ENCODE data around the gene TET3.

TET3 gene

DNA sequence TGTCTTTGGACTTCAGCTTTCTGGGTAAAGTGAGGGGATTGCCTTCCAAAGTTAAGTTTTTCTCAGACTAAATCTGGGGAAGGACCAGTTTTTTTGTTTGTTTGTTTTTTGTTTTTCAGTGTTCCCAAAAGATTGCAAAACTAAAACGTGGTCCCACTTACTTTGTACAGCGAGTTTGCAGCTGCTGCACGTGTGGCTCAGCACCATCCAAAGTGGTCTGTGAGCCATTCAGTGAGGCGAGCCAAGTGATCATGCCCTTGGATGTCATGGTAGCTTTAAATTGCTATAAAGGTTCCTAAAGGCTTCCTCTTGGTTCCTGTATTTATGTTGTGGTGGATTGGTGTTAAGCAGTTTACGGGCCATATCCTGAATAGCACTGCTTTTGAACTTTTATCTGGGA lies 23.0 kb downstream of the TET3 start:
- DNase-seq, result no peak

DNA sequence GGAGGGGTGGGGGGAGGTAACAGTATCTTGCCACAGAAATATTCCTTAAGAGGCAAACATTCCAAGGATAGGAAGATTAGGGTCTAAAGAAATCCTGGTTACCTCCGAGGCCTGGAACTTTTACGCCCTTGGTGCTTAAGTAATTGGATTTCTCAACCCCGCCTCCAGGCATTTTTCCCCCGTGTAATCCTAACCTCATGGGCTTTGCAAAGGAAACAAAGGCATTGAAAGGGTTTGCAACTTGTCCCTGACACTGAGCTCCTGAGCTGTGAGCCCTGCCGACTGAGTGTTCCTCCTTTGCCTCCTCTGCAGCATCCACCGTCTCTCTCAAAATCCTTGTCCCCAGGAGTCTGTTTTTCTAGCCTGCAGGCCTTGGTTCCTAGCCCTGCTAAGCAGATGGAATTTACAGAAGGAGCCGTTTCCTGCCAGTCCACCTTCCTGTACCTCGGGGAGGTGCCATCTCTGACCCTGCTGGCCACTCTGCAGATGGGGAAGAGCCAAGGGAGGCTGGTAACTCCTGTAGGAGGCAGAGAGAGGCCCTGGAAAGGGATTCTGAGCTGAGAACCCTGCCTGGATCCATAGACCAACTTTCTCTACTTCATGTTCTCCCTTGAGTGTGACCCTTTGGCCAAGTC lies 24.2 kb downstream of the TET3 start:
- DNase-seq, result no peak

DNA sequence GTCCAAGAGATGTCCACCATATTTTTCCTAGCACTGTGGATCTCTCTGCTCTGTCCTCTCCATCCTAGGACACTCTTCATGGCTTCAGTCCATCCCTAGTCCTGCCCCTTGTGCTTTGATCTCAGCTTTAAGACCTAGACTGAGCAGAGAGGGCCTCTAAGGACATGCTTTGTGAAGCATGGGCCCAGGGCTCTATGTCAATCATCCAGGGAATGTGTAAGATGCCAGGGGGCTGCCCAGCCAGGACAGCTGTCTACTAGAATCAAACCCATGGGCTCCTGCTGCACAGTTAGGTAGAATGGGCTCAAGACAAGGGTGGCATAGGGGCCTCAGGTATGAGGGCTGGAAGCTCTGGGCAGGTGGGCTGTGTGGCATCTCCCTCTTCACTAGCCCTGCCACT lies 24.9 kb downstream of the TET3 start:
- DNase-seq, result no peak

DNA sequence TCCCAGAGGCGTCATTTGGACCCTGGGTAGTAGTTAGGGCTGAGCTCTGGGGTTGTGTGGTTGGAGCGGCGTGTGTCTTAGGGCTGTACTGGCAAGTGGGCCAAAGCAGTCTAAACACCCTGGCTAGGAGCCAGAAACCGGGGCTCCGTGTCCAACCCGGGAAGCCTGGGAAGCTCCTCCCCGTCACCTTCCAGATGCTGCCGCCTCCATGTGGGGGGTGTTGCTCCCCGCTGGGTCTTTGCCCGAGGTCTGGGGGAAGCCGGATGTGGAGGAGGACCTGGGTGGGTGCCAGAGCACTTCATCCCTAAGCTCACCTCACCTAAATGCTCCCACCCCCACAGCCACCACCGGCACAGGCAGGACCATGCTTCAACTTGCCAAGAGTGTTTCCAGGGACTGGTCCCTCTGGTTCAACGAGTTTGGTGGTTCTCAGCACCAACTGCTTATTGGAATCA lies 25.4 kb downstream of the TET3 start:
- no peak for DNase-seq

DNA sequence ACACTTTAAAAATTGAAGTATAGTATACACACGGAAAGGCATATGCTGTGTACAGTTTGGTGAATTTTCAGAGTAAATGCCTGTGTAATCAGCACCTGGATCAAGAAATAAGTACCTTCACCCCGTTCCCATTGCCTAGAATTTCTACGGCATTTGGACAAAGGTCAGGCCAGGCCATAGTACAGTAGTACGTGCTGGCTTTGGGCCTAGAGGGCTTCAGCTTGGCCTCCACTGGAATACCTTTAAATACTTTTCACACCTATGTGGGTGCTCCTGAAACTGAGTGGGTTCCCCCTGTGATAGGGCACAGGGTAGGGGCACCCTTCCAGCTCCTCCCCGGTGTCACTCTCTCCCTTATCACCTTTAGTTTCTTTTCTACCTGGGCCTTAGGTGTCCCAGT lies 26.5 kb downstream of the TET3 start:
- DNase-seq, result no peak

DNA sequence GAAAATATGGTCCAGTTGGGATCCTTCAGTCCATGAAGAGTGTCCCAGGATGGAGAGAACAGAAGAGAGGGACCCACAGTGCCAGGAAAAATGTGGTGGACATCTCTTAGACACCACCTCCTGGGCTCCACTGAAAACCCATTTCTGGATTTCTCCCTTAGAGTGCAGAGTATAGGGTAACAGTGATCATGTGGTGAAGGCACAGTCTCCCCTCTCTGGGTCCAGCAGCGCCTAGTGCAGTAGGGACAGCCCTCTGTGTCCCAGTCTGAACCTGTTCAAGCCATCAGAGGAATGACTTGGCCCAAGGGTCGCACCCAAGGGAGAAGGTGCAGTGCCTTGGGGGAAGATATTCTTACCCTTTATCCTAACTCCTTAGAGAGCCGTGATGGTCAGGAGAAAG lies 30.1 kb downstream of the TET3 start:
- DNase-seq, result no peak

DNA sequence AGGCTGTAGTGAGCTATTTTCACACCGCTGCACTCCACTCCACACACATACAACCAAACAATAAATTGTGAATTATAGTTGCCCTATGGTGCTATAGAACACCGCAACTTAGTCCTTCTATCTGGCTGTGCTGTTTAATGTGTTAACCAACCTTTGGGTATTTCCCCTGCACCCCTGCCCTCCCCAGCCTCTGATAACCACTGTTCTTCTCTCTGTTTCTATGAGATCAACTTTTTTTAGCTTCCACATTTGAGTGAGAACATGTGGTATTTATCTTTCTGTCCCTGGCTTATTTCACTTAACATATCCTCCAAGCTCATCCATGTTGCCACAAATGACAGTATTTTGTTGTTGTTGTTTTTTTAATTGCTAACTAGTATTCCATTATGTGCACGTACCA lies 32.5 kb downstream of the TET3 start:
- DNase-seq, result no peak

DNA sequence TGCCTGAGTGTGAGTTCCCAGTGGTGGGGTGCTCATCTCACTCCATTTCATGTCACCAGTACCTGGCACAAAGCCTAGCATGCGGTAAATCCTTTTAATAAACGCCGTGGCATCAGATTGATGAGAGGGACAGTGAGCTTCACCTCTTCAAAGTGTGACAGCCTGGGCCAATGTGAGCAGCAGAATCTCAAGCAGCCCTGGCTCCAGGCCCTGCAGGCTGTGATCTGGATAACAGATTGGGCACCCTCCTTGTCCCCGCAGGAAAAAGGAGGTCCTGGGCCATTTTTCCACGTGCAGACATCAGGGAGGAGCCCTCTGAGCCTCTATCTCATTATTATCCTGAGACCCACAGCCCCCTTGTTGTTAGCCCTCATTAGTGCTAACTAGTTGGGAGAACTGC lies 34.8 kb downstream of the TET3 start:
- DNase-seq, result no peak

DNA sequence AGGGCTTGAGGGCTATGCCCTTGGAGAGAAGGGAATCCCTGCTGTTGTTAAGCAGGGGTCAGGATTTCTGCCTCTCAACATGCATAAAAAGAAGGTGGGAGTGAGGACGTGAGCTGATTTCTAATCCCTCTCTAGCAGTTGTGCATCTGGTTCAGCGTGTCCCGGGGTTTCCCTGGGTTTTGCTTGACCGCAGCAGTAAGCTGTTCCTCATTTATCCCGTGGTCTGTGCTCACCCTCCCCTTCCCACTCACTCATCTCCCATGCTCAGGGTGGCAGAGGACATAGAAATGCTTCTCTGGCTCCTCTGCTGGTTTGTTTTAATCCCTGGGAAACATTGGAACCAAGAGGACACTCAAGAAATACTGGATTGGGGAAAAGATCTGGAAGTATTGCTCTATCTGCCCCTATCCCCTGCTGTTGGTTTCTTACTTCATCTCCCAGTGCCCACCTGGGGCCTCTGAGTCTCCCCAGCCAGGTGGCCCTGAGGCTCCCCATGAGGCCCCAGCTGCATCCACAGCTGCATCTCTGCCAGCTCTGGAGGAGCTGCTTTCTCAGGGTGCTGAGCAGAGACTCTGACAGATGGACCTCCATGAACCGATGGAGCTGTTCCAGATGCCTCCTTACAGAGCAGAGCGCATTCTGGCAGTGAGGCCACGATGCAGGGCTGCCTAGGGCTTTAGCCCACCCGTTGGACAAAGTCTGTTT lies 36.1 kb downstream of the TET3 start:
- DNase-seq, result no peak

DNA sequence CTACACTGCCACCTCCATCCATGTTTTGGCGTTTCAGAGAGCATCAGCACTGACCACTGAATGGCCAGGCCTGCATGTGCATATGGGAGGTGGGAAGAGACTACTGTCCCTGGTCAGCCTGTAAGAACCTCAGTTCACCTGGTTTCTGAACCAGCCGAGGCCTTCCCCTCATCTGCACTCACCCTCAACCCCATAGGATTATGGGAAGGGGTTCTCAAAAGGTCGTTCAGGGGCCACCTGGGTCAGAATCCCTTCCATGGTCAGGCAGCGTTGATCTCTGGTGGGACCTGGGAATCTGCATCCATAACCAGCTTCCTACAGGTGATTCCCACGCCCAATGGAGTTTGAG lies 36.7 kb downstream of the TET3 start:
- no peak for DNase-seq

DNA sequence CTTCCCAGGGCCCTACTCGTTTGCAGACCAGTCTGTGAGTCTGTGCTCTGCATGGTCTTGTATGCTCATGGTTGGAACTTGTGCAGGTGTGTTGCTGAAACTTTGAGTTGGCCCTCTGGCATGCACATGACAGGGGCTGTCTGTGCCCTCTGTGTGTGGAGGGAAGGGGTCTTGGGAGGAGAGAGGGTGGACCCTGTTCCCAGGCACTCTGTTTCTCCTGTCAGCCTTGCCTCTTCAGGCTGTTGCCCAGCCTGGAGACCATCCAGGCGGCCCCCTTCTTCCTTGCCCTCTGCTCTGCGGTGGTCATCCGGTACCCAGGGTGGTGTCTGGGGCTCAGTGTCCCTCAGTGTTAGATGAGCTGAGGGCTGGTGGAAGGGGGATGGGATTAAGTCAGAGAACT lies 39.5 kb downstream of the TET3 start:
- no peak for DNase-seq

DNA sequence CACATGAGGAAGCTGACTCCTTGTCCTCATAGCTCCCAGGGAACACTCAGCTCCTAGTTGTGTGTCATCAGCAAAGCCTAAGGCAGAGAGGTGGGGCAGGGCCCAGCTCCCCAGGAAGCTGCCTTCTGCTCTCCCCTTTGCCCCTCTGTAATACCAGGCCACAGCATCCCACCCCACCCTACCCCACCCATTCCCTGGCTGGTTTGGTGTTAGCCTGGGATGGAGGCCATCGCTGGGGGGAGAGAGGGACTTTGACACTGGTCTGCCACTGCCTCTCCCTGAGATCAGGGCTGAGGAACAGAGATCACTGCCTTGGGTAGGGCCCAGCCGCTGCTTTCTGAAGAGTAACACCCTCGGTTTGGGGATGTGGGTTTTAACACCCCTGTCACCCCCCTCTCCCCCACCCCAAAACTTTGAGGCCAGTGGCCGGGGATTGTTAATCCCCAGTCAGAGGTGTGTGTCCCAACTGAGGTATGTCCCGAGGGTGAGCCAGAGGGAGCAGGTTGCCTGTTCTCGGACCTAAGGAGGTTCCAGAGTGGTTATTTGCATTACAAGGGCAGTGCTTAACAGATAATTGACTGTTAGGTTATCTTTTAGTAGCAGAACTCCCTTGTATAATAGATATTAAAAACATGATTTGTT lies 41.4 kb downstream of the TET3 start:
- DNase-seq, result no peak

DNA sequence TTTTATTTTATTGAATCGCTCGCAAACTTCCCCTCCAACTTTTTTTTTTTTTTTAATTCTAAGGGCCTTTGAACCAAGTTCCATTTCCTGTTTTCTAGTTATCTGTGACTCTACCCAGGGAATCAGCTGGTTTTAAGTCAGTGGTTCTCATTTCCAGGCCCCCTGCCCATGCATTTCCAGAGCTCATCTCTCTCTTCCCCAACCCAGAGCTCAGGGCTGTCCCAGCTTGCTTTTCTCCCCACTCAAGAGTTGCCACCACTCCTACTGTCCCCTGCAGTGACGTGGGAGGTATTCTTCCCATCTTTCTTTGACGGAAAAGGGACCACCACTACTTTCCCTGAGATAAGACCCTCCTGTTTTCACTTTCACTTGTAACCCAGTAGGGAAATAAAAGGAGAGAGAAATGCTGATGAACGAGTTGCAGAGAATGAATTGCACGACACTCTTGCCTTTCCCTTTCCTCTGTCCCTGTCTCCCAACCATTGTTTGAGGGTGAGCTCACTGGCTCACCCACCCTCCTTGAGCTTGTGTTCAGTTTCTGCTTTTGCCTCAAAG lies 42.1 kb downstream of the TET3 start:
- no peak for DNase-seq

DNA sequence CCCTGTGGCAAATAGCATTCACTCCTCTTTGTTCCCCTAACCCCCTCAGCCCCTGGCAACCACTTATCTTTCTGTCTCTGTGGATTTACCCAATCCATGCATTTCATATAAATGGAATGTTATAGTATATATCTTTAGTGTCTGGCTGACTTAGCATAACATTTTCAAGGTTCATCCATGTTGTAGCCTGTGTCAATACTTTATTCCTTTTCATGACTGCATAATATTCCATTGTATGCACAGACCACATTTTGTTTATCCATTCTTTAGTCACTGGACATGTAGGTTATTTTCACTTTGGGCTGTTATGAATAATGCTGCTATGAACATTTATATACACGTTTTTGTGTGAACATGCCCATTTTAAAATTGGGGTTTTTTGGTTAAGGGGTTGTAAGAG lies 42.8 kb downstream of the TET3 start:
- DNase-seq, result no peak

DNA sequence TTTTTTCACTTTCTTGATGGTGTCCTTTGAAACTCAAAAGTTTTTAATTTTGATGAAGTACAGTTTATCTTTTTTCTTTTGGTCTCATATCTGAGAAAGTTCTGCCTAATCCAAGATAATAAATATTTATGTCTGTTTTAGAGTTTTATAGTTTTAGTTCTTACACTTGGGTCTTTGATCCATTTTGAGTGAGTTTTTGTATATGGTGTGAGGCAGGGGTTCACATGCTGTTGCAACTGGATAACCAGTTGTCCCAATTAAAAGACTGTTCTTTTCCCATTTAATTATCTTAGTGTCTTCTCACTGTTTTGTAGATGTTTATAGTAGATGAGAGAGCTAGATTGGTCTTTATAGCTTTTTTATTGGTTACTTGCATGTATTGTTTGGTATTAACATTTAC lies 43.6 kb downstream of the TET3 start:
- no peak for DNase-seq

DNA sequence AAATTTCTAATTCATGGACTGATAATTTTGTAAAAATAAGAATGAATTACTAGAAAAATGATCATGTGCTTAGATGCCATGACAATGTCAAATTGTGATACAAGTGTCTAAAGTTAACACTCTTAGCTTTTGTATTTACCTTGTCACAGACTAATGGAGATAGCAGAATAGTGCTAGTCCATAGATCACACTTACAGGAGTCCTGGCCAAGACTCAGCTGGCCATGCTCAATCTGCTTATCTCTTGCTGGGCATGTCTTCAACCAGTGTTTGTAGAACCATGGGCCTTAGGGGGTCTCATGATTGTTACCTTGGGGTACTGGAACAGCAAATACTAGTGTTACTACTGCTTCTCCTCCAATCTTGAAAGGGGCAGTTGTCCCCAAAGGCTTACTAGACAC lies 44.0 kb downstream of the TET3 start:
- DNase-seq, result no peak

DNA sequence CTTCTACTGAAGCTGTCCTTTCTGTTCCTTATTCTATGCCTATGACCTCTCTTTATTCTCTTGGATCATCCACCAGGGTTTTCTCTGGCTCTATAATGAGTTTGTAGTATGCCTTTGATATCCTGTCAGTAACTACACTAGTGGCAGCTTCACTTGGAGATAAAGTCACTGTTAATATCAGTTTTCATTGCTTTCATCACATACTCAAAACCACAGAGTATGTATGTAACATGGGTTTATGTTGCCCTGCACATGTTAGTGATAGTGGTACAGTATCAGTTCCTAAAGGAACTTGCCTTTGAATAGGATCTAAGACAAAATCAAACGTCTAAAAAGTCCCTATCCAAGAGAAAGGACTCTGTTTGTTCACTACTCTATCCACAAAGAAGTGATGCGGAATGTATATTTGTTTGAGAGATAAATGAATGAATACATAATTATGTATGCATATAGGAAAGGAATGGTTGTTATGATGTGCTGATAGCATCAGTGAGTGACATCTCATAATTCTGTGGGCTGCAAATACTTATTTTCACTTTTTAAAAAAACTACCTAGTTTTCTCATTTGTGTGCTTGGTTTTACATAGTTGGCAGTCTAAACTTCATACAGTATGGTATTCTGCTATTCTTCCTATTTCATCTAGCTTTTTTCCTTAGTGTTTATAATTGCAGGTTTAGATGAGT lies 45.1 kb downstream of the TET3 start:
- DNase-seq, result no peak

DNA sequence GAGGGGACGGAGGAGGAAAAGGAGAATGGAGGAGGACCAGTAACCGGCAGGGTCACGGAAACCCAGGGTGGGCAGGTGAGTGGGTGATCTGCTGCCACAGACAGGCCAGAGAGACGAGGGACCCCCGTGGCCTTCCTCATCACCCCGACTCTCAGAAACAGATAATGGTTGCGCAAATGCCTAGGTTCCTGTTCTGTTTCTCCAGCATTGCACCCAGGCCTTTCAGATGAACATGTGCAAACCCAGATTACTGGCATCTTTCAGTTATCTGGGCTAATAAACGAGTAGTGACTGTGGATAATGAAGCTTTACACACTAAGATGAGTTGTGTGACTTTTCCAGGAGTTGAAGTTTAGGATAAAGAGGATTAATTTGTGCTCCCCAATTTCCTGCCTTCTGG lies 46.5 kb downstream of the TET3 start:
- DNase-seq, result no peak

DNA sequence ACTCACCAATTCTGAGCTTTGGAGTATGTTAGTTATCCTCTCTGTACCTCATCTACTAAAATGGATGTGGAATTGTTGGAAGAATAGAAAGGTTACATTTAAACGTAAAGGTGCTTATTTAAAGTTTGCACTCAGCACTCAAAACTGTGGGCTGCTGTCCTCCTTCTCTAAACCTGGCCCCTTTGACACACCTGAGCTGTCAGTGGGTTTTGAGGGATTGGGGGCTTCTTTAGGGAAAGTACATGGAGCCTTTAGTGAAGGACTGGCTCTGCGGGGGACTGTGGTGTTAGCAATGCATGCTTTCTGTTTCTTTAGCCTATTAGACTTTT lies 47.2 kb downstream of the TET3 start:
- DNase-seq, result no peak

DNA sequence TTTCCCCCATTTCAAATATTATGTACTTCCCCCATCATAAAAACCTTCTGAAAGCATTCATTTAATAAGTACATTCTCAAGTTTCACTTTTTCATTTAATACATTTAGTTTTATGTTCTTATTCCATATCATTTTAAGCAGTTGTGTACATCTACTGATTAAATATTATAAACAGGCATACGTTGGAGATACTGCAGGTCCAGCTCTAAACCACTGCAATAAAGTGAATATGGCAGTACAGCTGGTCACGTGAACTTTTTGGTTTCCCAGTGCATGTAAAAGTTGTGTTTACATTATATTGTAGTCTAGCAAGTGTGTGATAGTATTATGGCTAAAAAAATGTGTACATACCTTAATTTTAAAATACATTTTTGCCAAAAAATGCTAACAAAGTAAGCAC lies 48.7 kb downstream of the TET3 start:
- no peak for DNase-seq

Measured in activated effector memory CD4-positive, alpha-beta T cell treated with Interleukin-2 at 50 U/mL for 16 hours (primary cell).